GM12875 (cell line): ENCODE data around the gene TMCC3.
"Not testable (repeated sequence)": the region's sequence is repeated elsewhere in the genome, so short reads cannot be mapped to it uniquely, and the experiment has no call there.

Experiments
- H3K4me3 ChIP-seq: one replicate; pipeline ENCODE4 v1.5.1; 2011; ENCODE audit warnings: low read depth, low read length, control low read depth
- TF ChIP-seq, protein P1 (sequence below): IDR thresholded peaks from 2 replicates; pipeline ENCODE4 v1.5.1; 2011; ENCODE audit warnings: low read depth, mild to moderate bottlenecking, control low read depth, inconsistent platforms, low read length, moderate library complexity, borderline replicate concordance; ENCODE audit not compliant: insufficient read depth

TMCC3 gene

DNA sequence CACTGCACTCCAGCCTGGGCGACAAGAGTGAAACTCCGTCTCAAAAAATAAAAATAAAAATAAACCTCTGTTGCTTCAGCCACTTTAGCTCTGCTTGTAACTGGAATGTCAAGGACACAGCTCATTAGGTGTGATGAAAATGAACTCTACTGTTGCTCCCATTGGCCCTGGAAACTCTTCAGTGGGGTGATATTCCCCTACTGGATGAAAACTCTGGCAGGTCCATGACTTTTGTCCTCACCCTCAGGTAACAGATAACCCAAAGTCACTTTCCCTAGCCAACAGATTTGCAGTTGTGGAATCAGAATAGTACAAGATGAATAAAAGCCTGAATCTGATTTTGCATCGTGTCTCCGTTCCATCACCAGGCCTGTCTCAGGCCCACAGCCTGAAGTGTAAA, 98.5 kb downstream of the TMCC3 start:
- H3K4me3 ChIP-seq, result no peak overlapping the region
- TF ChIP-seq, protein P1, sequence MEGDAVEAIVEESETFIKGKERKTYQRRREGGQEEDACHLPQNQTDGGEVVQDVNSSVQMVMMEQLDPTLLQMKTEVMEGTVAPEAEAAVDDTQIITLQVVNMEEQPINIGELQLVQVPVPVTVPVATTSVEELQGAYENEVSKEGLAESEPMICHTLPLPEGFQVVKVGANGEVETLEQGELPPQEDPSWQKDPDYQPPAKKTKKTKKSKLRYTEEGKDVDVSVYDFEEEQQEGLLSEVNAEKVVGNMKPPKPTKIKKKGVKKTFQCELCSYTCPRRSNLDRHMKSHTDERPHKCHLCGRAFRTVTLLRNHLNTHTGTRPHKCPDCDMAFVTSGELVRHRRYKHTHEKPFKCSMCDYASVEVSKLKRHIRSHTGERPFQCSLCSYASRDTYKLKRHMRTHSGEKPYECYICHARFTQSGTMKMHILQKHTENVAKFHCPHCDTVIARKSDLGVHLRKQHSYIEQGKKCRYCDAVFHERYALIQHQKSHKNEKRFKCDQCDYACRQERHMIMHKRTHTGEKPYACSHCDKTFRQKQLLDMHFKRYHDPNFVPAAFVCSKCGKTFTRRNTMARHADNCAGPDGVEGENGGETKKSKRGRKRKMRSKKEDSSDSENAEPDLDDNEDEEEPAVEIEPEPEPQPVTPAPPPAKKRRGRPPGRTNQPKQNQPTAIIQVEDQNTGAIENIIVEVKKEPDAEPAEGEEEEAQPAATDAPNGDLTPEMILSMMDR, result no peak

DNA sequence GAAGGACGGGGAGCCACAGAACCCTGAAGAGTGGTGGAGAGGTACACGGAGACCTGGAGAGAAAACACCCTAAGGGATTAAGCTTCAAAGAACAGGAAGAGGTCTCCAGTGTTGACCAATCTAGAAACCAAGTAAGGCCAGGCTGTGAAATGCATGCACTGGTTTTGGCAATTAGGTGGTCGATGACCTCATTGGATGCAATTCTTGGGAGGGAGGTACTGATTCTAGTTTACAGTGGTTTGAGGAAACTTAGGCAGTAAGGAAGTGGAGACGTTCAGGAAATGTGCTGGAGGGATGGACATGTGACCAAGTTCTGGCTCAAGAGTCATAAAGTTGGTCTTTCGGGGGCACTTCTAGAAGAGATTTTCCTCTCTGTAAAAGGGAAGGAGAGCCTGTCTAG, 99.4 kb downstream of the TMCC3 start:
- TF ChIP-seq, protein P1, result no peak
- no peak overlapping the region for H3K4me3 ChIP-seq

- H3K4me3 ChIP-seq, result not testable (repeated sequence)
These were observed 101.5 kb downstream of the TMCC3 start for GRCh38 chr12:94548833-94549232.

DNA sequence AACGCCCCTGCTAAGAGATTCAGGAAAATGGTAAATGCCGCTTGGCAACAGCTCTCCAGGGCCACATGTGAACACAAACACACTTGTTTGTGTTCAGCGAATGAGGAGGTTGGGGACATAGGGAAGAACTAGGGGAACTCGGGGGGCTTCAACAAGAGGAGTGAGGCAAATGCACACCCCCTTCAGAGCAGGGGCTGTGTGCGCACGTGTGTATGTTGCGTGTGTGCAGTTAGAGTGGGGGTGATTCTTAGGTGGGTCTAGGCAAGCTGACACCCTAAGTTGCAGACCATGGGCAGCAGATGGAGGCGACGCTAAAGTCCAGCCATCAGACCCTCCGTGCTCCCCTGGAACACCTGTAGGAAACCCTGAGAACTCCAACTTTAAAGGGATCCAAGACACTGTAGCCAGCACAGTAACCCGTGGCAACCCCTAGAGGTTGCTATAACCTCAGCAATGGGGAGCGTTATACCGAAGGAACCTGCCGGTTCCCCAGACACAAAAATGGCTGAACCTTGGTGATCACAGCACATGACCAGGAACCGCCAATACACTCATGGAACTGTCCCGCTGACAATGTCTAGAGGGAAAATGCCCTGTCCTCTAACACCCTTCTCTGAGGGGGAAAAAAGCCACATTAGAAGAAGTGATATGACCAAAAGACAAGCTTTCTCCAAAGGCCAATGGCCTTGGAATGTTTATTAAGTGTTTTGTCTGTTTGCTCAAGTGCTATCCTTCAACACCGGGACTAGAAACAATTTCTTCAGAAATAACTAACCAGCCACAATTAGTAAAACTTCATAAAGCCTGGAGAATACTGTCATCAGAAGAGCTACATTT, 104.2 kb downstream of the TMCC3 start:
- no peak overlapping the region for H3K4me3 ChIP-seq
- TF ChIP-seq, protein P1, result peak; percentile 84

- no peak overlapping the region for H3K4me3 ChIP-seq
- TF ChIP-seq, protein P1, result no peak
These were observed 106.0 kb downstream of the TMCC3 start for GRCh38 chr12:94544355-94544754.

GRCh38 chr12:94538318-94538717, 112.0 kb downstream of the TMCC3 start:
- TF ChIP-seq, protein P1, result no peak
- H3K4me3 ChIP-seq, result no peak overlapping the region

- TF ChIP-seq, protein P1, result no peak
- no peak overlapping the region for H3K4me3 ChIP-seq
These were observed 114.1 kb downstream of the TMCC3 start for GRCh38 chr12:94536040-94536965.
